Endothelial cell of umbilical vein (primary cell): Measurements from ENCODE around the gene BTNL9.

Experiments
- EZH2 ChIP-seq: IDR thresholded peaks from 2 replicates; pipeline ENCODE4 v1.6.1; 2012; ENCODE audit warnings: borderline replicate concordance, low read depth, mild to moderate bottlenecking, moderate library complexity, low read length, inconsistent platforms; ENCODE audit not compliant: severe bottlenecking
- GATA2 ChIP-seq: IDR thresholded peaks from 2 replicates; pipeline ENCODE4 v1.7.0; 2011; ENCODE audit warnings: low read depth, mild to moderate bottlenecking, moderate library complexity, mixed read lengths, low read length; ENCODE audit not compliant: insufficient read length, insufficient read depth
- MYC ChIP-seq: IDR thresholded peaks from one replicate; pipeline ENCODE4 v1.6.1; 2011; ENCODE audit warnings: mild to moderate bottlenecking, low read depth, low read length
- POLR2A ChIP-seq: IDR thresholded peaks from 2 replicates; pipeline ENCODE4 v1.6.1; 2012; ENCODE audit warnings: low read depth, mild to moderate bottlenecking, control low read depth, low read length
- POLR2AphosphoS5 ChIP-seq: IDR thresholded peaks from 2 replicates; pipeline ENCODE4 v1.6.1; 2012; ENCODE audit warnings: low read depth, mild to moderate bottlenecking, control low read depth, low read length, moderate library complexity; ENCODE audit not compliant: insufficient read depth
- TF ChIP-seq, protein P1 (sequence below), 2 donors: IDR thresholded peaks; 1 replicate in 1 of 2; 2 replicates in 1 of 2; pipeline ENCODE4 v1.5.1; 2011; ENCODE audit warnings: low read length in 2 of 2, mild to moderate bottlenecking in 2 of 2, moderate library complexity in 2 of 2, control low read depth in 1 of 2, inconsistent platforms in 1 of 2, low read depth in 1 of 2; ENCODE audit not compliant: insufficient read depth in 1 of 2; ENCODE audit errors: extremely low read depth in 1 of 2
- TF ChIP-seq, protein P2 (sequence below): IDR thresholded peaks from 2 replicates; pipeline ENCODE4 v1.6.1; 2011; ENCODE audit not compliant: insufficient read depth, insufficient read length

DNA sequence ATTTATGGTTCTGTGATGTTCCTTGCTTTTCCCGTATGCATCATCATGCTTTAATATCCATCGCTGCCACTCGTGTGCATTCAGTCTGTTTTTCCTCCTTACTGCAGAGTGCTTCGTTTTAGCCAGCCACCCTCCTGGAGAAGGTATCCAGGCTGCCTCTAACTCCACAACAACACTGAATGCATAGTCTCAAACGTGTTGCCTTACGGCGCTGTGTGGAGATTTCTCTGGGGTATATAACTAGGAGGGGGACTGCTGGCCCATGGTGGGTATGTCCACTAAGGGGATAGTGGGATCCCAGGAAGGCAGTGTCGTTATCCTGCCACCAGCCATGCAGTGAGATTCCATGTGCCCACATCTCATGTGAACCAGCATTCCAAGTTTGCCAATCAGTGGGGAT is 16.4 kb downstream of the BTNL9 start:
- TF ChIP-seq, protein P1, sequence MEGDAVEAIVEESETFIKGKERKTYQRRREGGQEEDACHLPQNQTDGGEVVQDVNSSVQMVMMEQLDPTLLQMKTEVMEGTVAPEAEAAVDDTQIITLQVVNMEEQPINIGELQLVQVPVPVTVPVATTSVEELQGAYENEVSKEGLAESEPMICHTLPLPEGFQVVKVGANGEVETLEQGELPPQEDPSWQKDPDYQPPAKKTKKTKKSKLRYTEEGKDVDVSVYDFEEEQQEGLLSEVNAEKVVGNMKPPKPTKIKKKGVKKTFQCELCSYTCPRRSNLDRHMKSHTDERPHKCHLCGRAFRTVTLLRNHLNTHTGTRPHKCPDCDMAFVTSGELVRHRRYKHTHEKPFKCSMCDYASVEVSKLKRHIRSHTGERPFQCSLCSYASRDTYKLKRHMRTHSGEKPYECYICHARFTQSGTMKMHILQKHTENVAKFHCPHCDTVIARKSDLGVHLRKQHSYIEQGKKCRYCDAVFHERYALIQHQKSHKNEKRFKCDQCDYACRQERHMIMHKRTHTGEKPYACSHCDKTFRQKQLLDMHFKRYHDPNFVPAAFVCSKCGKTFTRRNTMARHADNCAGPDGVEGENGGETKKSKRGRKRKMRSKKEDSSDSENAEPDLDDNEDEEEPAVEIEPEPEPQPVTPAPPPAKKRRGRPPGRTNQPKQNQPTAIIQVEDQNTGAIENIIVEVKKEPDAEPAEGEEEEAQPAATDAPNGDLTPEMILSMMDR (IDR thresholded peaks at IDR 0.05; ENCODE audit: extremely low read depth in 1 of 2, insufficient read depth in 1 of 2, low read depth in 1 of 2, low read length in 2 of 2), result no peak
- TF ChIP-seq POLR2AphosphoS5, result no peak
- no peak for TF ChIP-seq POLR2A
- TF ChIP-seq GATA2, result no peak
- TF ChIP-seq MYC, result no peak
- TF ChIP-seq, protein P2, sequence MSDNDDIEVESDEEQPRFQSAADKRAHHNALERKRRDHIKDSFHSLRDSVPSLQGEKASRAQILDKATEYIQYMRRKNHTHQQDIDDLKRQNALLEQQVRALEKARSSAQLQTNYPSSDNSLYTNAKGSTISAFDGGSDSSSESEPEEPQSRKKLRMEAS, result no peak
- TF ChIP-seq EZH2, result no peak
